Erythroblast (primary cell): ENCODE data around the gene IFNA5.
A peak's percentile ranks its signal among the peaks of the same experiment; 100 is the strongest.

Source experiments
- GATA1 ChIP-seq: IDR thresholded peaks from 2 replicates; pipeline ENCODE4 v1.6.1; 2011; ENCODE audit warnings: low read depth, mild to moderate bottlenecking, control low read depth, low read length, moderate library complexity
- POLR2A ChIP-seq: IDR thresholded peaks from 2 replicates; pipeline ENCODE4 v1.6.1; 2011; ENCODE audit warnings: mild to moderate bottlenecking, low read length

DNA sequence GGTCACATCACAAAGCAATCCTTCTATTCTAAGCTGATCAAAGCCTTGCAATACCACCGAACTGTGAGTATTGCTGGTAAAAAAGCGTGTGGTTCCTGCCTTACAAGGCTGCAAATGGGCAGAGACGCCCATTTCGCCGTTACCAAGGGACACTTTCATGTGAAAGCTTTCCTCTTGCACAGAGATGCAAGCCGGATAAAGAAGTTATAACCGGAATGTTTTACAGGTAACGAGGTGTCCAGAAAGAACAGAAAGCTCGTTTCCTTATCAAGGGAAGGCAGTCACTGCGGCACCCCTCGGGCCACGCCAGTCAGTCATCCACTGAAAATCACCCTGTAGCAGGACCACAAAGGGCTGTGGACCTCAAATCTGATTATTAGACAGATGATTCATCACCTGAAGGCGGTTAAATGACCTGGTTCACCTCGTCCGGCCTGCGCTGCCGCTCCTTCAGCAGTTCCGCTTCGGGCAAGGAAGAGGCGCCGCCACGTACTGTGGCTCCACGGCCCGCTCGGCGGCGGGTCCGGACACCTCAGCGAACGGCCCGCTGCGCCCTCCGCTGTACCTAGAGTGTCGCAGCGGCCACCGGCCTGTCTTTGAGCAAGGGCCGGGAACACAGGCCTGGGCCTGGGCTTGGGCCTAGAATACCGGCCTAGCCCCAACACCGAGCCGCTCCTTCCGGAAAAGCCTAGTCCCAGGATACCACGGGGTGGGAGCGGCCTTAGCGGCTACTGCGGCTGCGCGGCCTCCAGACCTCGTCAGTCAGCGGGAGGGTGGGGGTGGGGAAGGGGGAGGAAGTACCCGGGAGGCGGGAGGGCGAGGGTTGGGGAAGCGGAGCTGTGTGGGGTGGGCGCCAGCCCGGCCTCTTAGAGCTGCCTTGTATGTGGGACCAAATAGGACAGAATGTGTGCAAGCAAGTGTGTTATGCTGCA, 29.9 kb upstream of the IFNA5 start, which contains the start of gene KLHL9:
- peak; percentile 76 for TF ChIP-seq POLR2A
- TF ChIP-seq GATA1 = no peak
